Kasumi-1 (cell line): ENCODE results near the gene LRRC34.

ENCODE experiments used
- DNase-seq, 2 experiments: peaks; one replicate each; lab custom pipeline; 2025; lab: John Stamatoyannopoulos, UW

Gene LRRC34

GRCh38 chr3:169764882-169765612 is 47.7 kb downstream of the LRRC34 start, which contains the start of gene TERC:
TERC (minus strand) TSS chr3:169765060.
- DNase-seq: peak; percentile 26 to 36

- DNase-seq: peak; percentile 45 to 61
These were observed 48.3 kb downstream of the LRRC34 start for GRCh38 chr3:169764312-169764881.

- no peak for DNase-seq
These were observed 52.2 kb downstream of the LRRC34 start for GRCh38 chr3:169760479-169760878.

- peak; percentile 85 to 87 for DNase-seq
These were observed 53.4 kb downstream of the LRRC34 start for GRCh38 chr3:169759256-169759655.

GRCh38 chr3:169758359-169758994 is 54.2 kb downstream of the LRRC34 start:
- no peak for DNase-seq

GRCh38 chr3:169755488-169755887 is 57.2 kb downstream of the LRRC34 start:
- no peak for DNase-seq

- no peak for DNase-seq
These were observed 58.0 kb downstream of the LRRC34 start for GRCh38 chr3:169754711-169755110.

- DNase-seq: no peak
These were observed 60.8 kb downstream of the LRRC34 start for GRCh38 chr3:169751875-169752274.

GRCh38 chr3:169750665-169751064 is 62.0 kb downstream of the LRRC34 start:
- DNase-seq: no peak

- no peak for DNase-seq
These were observed 64.0 kb downstream of the LRRC34 start for GRCh38 chr3:169748670-169749069.

- peak; percentile 30 to 36 for DNase-seq
These were observed 65.8 kb downstream of the LRRC34 start for GRCh38 chr3:169746924-169747323.

GRCh38 chr3:169744366-169745054 is 68.2 kb downstream of the LRRC34 start:
- DNase-seq: peak; percentile 7 to 32
